Activated CD4-positive, alpha-beta T cell treated with anti-CD3 and anti-CD28 coated beads, Interleukin-2, amount 50 U/mL, for 4 hours (primary cell): Measurements from ENCODE around the gene BTG3.

ENCODE experiments used
- DNase-seq, 2 experiments: peaks; one replicate each; pipeline ENCODE4 v3.0.0-alpha.2; 2020

Gene BTG3

GRCh38 chr21:17583898-17584297 lies 28.8 kb downstream of the BTG3 start:
- no peak for DNase-seq

GRCh38 chr21:17580319-17580718 lies 32.4 kb downstream of the BTG3 start:
- no peak for DNase-seq

DNA sequence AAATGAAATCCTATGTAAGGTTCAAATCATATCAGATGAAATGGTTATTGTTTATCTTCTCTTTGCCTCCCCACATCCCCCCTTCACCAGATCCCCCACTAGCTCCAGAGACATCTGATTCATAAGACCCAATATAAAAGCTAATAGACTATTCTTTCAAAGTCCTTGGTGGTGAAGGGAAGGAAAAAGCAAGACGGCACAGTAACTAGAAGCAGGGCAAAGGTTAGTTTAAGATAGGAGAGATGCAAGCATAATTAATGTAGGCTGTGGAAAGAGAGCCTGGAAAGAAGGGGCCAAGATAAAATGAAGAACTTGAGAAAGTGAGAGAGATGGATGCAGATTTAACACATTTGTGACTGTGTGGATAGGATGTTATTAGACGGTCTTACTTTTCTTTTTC lies 33.8 kb downstream of the BTG3 start:
- DNase-seq = no peak

DNA sequence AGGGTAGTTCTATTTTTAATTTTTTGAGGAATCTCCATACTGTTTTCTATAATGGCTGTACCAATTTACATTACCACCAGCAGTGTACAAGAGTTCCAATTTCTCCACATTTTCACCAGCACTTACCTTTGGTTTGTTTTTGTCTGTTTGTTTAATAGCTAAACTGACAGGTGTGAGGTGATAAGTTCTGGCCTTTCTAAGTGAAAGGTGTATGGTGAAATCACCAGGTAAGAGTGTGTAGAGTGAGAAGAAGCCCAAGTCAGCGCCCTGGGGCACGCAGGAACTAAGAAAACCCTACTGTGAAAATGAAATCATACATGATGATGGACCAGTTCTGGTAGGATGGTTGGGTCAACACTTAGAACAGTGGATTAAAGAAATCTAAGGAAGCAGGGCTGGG lies 34.5 kb downstream of the BTG3 start:
- DNase-seq = no peak

GRCh38 chr21:17577701-17578100 lies 35.0 kb downstream of the BTG3 start:
- no peak for DNase-seq

- no peak for DNase-seq
Measured at GRCh38 chr21:17576080-17576835, 36.4 kb downstream of the BTG3 start.

DNA sequence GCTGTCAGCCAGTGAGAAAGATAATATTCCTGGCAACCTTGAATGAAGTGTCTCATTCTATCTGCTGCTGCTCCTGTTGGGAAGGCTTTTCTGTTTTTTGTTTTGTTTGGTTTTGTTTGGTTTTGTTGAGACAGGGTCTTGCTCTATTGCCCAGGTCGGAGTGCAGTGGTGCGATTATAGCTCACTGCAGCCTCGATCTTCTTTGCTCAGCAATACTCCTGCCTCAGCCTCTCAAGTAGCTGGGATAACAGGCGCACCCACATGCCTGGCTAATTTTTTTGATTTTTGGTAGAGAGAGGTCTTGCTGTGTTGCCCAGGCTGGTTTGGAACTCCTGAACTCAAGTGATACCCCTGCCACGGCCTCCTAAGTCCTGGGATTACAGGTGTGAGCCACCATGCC lies 37.6 kb downstream of the BTG3 start:
- no peak for DNase-seq

- DNase-seq = no peak
Measured at GRCh38 chr21:17572431-17572830, 40.3 kb downstream of the BTG3 start.

DNA sequence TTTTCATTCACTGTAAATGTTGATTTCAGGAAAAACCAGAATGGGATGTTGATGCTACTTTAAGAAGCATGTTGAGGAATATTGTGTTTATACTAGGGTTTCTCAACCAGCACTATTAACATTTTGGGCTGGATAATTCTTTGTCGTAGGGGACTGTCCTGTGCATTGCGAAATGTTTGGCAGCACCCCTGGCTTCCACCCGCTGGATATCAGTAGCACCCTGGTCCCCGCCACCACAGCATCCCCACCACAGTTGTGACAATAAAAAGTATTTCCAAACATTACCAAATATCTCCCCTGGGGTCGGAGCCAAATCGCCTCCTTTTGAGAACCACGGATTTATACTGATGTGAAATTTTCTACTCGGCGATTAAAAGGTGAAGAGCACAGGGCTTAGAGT lies 41.9 kb downstream of the BTG3 start:
- no peak for DNase-seq

DNA sequence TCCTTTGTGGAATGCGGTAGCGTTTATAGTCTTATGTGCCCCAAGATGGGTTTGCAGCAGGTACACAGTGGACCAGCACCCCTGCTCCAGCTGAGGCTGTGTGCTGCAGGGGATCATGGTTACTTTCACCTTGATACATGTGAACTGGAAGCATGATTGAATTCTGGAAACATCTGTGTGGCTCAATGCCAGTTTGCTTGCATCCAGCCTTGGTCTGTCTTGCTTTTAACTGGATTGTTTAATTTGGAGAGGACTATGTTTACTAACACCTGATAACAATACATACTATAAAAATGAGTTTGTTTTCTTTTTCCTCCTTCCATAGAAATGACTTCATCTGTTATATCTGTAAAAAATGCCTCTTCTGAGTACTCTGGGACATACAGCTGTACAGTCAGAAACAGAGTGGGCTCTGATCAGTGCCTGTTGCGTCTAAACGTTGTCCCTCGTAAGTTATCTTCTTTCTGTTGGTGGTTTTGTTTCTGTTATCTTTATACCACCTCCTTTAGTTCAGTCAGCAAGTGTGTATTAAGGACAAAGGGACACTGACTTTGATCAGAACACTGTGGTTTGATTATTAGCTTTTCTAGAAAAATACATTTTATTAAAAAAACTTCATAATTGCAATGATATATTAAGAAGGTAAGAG lies 52.2 kb downstream of the BTG3 start:
- no peak for DNase-seq

DNA sequence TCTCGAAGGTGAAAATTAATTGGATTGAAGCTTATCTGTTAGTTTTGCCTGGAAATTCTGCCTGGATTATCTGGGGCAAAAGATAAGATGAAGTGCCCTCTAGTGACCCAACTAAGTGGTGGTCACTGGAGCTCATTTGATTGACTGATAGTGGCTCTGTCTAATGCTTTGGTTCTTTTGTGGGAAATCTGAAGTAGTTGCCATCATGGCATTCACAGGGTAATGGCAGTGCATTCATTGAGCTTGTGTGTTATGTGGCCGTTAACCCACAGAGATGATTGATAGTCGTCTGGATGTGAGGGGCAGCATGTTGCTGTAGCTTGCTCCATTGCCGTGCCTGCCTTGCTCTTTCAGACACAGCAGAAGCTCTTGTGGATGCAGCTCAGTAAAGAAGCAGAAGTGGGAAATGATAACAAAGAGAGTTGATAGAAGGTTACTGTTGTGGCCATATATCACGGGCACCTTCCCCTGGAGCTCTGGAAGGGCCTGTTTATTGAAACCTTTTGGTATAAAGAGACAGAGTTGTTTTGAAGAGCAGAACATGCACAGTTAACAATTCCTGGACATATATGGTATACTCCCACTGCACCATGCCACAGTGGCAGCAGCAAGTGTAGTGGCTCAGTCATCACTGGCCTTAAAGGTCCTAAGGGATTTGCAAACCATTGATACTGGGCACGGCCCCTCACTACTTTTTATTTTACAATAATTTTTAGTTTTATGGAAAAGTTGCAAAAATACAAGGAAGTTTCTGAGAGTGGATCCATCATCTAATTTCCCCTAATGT lies 57.8 kb downstream of the BTG3 start:
- DNase-seq = no peak

GRCh38 chr21:17554120-17554519 lies 58.6 kb downstream of the BTG3 start:
- DNase-seq = no peak

DNA sequence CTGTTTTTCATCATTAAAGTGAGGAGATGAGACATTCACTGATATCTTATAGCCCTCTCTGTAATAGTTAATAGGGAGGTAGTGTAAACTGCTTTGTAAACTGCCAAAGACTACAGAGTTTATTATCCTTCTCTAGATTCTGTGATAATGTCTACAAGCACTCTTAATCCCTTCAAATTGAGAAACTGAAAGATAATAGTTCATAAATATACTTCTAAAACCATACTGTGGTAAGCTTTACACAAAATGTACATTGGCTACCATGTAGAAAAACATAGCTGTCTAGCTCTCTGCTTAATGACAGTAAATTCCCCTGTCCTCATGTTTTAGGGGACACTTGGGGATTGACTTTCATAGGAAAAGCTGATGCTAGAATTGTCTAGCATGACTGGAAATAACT lies 60.3 kb downstream of the BTG3 start:
- DNase-seq = no peak

DNA sequence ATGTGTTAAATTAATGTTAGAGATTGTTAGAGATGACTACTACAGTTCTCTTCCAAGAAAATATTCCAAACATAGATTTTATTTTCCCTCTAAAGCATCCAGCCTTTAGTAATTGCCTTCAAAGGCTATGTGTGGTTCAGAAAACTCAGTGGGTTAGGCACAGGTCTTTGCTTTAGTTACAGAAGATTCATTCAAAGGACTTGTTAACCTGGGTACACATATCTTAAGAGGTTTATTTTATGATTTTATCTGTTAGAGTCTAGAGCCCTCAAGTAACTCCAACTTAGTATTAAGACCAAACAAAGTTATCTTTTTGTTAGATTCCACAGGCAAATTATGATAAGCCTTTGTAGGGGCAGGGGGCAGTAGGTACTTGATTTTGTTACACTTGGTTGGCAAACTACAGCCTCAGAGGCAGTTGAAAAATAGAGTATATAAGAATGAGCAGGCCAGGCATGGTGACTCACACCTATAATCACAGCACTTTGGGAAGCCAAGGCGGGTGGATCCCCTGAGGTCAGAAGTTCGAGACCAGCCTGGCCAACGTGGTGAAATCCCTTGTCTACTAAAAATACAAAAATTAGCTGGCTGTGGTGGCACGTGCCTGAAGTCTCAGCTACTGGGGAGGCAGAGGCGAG lies 61.9 kb downstream of the BTG3 start:
- no peak for DNase-seq

- no peak for DNase-seq
Measured at GRCh38 chr21:17548262-17548661, 64.4 kb downstream of the BTG3 start.

DNA sequence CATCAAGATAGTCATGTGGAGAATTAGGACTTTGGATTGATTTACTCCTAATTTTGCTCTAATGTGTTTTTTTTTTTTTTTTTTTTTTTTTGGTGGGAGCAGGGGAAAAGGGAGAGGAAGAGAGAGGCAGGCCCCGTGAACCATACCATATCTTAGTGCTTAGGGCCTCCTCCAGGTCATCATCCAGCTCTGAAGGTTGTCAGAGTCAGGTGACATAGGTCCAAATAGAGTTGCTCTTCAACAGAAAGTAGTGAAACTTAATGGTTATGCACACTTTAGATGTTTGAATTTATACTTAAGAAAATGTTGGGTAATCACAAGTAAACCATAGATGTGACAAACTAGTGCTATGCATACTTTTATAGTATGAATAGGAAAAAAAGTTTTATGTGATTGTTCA lies 67.7 kb downstream of the BTG3 start:
- DNase-seq = no peak
